ENCODE measurements around the gene KCNT1. TPM values are rescaled to one million over a fixed set of nuclear protein-coding genes. Genes with fewer than 3 reads are reported as not detected.

Gene KCNT1
- total RNA-seq, 2 experiments from 2014 or later: not detected

DNA sequence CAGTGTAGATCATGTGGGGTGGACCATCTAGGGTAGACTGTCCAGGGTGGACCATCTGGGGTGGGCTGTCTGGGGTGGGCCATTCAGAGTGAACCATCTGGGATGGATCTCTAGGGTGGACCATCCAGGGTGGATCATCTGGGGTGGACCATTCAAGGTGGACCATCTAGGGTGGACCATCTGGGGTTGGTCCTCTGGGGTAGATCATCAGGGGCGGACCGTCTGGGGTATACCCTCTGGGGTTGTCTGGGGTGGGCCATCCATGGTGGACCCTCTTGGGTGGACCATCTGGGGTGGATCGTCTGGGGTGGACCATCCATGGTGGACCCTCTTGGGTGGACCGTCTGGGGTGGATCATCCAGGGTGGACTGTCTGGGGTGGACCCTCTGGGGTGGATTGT is 64.3 kb downstream of the KCNT1 start:
- TF ChIP-seq, protein P1, sequence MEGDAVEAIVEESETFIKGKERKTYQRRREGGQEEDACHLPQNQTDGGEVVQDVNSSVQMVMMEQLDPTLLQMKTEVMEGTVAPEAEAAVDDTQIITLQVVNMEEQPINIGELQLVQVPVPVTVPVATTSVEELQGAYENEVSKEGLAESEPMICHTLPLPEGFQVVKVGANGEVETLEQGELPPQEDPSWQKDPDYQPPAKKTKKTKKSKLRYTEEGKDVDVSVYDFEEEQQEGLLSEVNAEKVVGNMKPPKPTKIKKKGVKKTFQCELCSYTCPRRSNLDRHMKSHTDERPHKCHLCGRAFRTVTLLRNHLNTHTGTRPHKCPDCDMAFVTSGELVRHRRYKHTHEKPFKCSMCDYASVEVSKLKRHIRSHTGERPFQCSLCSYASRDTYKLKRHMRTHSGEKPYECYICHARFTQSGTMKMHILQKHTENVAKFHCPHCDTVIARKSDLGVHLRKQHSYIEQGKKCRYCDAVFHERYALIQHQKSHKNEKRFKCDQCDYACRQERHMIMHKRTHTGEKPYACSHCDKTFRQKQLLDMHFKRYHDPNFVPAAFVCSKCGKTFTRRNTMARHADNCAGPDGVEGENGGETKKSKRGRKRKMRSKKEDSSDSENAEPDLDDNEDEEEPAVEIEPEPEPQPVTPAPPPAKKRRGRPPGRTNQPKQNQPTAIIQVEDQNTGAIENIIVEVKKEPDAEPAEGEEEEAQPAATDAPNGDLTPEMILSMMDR (IDR thresholded peaks at IDR 0.05): no peak
- DNase-seq (no peak), ATAC-seq (no peak)
- CTCF ChIA-PET: no interaction called here
- Mint-ChIP-seq H3K9me3 (peaks cover 6% of the 10 kb centered on the region), H3K36me3 (ENCODE audit: low read depth) (no peaks in the 10 kb centered on the region), H3K4me3 (no peak overlapping the region), H3K4me1 (ENCODE audit: low read depth) (no peaks in the 10 kb centered on the region), H3K27ac (no peak overlapping the region), H3K27me3 (no peaks in the 10 kb centered on the region)
- intact Hi-C loops (cut with micrococcal nuclease): no loop called here
- POLR2A ChIA-PET: no interaction called here

DNA sequence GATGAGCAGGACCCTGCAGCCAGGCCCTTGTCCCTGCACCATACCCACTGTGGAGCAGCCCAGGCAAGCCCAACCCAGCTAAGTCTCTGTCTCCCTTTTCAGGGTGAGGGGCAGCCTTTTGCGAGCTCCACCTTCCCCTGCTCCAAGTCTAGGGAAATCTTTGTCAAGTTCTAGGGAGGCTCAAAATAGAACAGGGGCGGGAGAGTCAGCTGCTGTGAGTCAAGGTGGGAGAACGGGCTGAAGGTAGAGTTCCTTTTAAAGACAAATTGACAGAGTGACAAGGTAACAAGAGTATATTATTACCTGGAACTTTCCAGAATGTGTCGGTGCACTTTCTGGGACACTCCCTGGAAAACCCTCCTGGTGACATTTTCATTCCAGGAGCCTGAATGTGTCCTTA is 64.7 kb downstream of the KCNT1 start:
- ATAC-seq: no peak
- H3K9me3 Mint-ChIP-seq: peaks cover 6% of the 10 kb centered on the region

DNA sequence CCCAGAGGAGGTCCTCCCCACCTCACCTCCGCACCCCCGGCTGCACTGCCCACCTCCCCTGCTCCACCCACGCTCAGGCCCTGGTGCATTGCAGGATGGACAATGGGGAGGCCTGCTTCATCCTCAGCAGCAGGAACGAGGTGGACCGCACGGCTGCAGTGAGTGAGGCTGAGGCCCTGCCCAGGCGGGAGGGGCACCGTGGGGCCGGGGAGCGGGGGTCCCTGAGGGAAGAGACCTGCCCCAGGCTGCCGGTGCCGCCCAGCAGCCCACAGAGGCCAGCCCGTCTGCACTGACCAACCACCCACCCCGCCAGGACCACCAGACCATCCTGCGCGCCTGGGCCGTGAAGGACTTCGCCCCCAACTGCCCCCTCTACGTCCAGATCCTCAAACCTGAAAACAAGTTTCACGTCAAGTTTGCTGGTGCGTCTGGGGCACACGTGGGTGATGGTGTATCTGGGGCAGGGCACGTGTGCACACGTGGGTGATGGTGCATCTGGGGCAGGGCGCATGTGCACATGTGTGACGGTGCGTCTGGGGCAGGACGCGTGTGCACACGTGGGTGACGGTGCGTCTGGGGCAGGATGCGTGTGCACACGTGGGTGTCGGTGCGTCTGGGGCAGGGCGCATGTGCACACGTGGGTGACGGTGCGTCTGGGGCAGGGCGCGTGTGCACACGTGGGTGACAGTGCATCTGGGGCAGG is 66.7 kb downstream of the KCNT1 start:
- no peaks in the 10 kb centered on the region for H3K36me3 Mint-ChIP-seq (ENCODE audit: low read depth)
- no peak overlapping the region for H3K27ac Mint-ChIP-seq
- H3K4me1 Mint-ChIP-seq (ENCODE audit: low read depth): no peaks in the 10 kb centered on the region
- H3K9me3 Mint-ChIP-seq: peaks cover 6% of the 10 kb centered on the region
- no peak for ATAC-seq
- H3K27me3 Mint-ChIP-seq: no peaks in the 10 kb centered on the region
- DNase-seq: no peak
- POLR2A ChIA-PET: no interaction called here
- no peak overlapping the region for H3K4me3 Mint-ChIP-seq
- intact Hi-C loops (cut with micrococcal nuclease): no loop called here
- TF ChIP-seq, protein P1 (IDR thresholded peaks at IDR 0.05): no peak
- CTCF ChIA-PET: no interaction called here

More for the DNA sequence above, 64.7 kb downstream of the KCNT1 start:
- no peak overlapping the region for H3K27ac Mint-ChIP-seq
- no peaks in the 10 kb centered on the region for H3K27me3 Mint-ChIP-seq
- DNase-seq: no peak
- H3K4me1 Mint-ChIP-seq (ENCODE audit: low read depth): no peaks in the 10 kb centered on the region
- H3K36me3 Mint-ChIP-seq (ENCODE audit: low read depth): no peaks in the 10 kb centered on the region
- ChIA-PET CTCF (no interaction called here), POLR2A (no interaction called here)
- TF ChIP-seq, protein P1 (IDR thresholded peaks at IDR 0.05): no peak
- intact Hi-C loops (cut with micrococcal nuclease): no loop called here
- no peak overlapping the region for H3K4me3 Mint-ChIP-seq

DNA sequence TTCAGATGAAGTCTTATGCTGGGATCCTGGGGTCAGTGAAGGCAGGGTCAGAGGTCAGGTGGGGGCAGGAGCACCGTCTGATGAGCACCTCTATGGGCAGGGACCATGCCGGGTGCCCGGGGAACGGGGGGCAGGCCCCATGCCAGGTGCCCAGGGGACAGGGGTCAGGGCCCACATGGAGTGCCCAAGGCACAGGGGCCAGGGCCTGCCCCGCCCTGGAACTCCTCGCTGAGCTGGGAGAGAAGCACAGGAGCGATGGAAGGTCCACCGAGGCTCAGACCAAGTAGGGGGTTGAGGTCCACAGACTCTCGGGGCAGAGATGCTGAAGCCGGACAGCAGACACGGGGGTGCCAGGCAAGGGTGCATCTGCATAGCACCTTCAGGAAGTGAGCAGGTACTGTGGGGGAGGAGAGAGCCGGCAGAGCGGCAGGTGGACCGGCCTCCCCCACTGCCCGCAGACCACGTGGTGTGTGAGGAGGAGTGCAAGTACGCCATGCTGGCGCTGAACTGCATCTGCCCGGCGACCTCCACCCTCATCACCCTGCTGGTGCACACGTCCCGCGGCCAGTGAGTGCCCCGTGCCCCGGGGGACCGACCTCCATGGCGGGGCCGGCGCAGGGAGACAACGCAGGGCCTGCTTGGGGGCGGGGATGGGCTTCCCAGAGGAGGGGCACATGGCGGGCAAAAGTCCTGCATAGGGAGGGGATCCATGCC is 67.7 kb downstream of the KCNT1 start:
- Mint-ChIP-seq H3K9me3 (peaks cover 6% of the 10 kb centered on the region), H3K4me1 (ENCODE audit: low read depth) (no peaks in the 10 kb centered on the region), H3K36me3 (ENCODE audit: low read depth) (no peaks in the 10 kb centered on the region), H3K27me3 (no peaks in the 10 kb centered on the region), H3K27ac (no peak overlapping the region), H3K4me3 (no peak overlapping the region)
- ATAC-seq (no peak), DNase-seq (no peak)
- ChIA-PET POLR2A (no interaction called here), CTCF (no interaction called here)
- intact Hi-C loops (cut with micrococcal nuclease): no loop called here
- TF ChIP-seq, protein P1 (IDR thresholded peaks at IDR 0.05): no peak

DNA sequence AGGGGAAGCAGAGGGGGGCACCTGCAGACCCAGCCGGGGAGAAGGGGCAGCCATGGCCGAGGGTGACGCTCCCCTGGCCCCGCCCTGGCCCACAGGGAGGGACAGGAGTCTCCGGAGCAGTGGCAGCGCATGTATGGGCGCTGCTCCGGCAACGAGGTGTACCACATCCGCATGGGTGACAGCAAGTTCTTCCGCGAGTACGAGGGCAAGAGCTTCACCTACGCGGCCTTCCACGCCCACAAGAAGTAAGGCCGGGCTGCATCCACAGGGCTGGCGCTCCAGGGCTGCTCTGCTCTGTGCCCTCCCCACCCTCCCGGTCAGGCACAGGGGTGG is 68.2 kb downstream of the KCNT1 start:
- H3K27me3 Mint-ChIP-seq: no peaks in the 10 kb centered on the region
- ChIA-PET POLR2A (no interaction called here), CTCF (no interaction called here)
- H3K4me3 Mint-ChIP-seq: no peak overlapping the region
- no peak for ATAC-seq
- H3K9me3 Mint-ChIP-seq: peaks cover 6% of the 10 kb centered on the region
- no peak for DNase-seq
- H3K4me1 Mint-ChIP-seq (ENCODE audit: low read depth): no peaks in the 10 kb centered on the region
- TF ChIP-seq, protein P1 (IDR thresholded peaks at IDR 0.05): no peak
- no peak overlapping the region for H3K27ac Mint-ChIP-seq
- intact Hi-C loops (cut with micrococcal nuclease): no loop called here
- H3K36me3 Mint-ChIP-seq (ENCODE audit: low read depth): no peaks in the 10 kb centered on the region
